ENCODE data around the gene FYTTD1.

GRCh38 chr3:197753263-197753662 is 3.6 kb downstream of the FYTTD1 start:
- TF ChIP-seq CTCF (IDR thresholded peaks at IDR 0.05) (no peak), POLR2A (IDR thresholded peaks at IDR 0.05) (no peak)

Measured in thyroid gland (tissue), 4 donors.